Upper lobe of right lung (tissue), 1 donor: ENCODE measurements around the gene SEC14L2. TPM values are rescaled to one million over a fixed set of nuclear protein-coding genes. Genes with fewer than 3 reads are reported as not detected.

Source experiments
- ATAC-seq: fragments of 200-7000 bp; cut with Tn5 transposase; one replicate; pipeline ENCODE4 v1.9.1; 2020; ENCODE audit warnings: mild to moderate bottlenecking, moderate library complexity
- DNase-seq: peaks from one replicate; pipeline ENCODE4 v3.0.0-alpha.2; 2020
- H3K27ac ChIP-seq: fragments of 200-600 bp; one replicate; pipeline ENCODE4 v1.8.0; 2022
- H3K27me3 ChIP-seq: fragments of 200-600 bp; one replicate; pipeline ENCODE4 v1.8.0; 2022; ENCODE audit warnings: mild to moderate bottlenecking
- H3K36me3 ChIP-seq: fragments of 200-600 bp; one replicate; pipeline ENCODE4 v1.8.0; 2022
- H3K4me1 ChIP-seq: fragments of 200-600 bp; one replicate; pipeline ENCODE4 v1.8.0; 2022
- H3K4me3 ChIP-seq: fragments of 200-600 bp; one replicate; pipeline ENCODE4 v1.8.0; 2022; ENCODE audit warnings: mild to moderate bottlenecking
- H3K9me3 ChIP-seq: fragments of 200-600 bp; one replicate; pipeline ENCODE4 v1.8.0; 2022
- intact Hi-C: fragments of 100-400 bp; cut with DNase I; formaldehyde crosslinking; loops from one replicate; pipeline ENCODE4 v1.11.0; 2022
- total RNA-seq: library from RNA; stranded (reverse); fragmentation: NEBNext Ultra II Directional; extraction: Animal tissue kit (Norgen Biotek cat#: 25700); gene quantifications from one replicate; pipeline ENCODE4 v1.2.1, GENCODE V29; 2021
- TF ChIP-seq, protein P1 (sequence below): fragments of 200-600 bp; IDR thresholded peaks from one replicate; pipeline ENCODE4 v1.8.0; 2022; ENCODE audit warnings: antibody characterized with exemption
- donor health status: DM: no; HTN: yes; CAD: no; lungs with severe emphysema.

SEC14L2 gene
- total RNA-seq, 1 donor from 2014 or later = 7.1 TPM

DNA sequence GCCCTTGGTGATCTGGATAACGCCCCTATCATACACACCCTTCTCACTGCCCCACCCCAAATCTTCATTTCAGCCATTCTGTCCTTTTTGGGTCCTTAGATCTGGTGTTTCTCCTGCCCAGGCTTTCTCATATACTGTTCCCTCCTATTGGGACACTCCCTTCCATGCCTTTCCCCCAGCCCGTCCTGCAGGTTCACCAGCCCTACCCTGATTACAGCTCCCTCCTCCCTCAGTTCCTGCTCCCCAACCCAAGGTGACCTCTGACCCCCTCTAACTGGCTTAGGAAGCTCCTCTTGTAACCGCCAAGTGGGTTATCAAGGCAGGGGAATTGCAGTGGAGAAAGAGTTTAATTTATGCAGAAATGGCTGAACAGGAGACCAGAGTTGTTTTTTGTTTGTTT lies 41.7 kb downstream of the SEC14L2 start:
- TF ChIP-seq, protein P1, sequence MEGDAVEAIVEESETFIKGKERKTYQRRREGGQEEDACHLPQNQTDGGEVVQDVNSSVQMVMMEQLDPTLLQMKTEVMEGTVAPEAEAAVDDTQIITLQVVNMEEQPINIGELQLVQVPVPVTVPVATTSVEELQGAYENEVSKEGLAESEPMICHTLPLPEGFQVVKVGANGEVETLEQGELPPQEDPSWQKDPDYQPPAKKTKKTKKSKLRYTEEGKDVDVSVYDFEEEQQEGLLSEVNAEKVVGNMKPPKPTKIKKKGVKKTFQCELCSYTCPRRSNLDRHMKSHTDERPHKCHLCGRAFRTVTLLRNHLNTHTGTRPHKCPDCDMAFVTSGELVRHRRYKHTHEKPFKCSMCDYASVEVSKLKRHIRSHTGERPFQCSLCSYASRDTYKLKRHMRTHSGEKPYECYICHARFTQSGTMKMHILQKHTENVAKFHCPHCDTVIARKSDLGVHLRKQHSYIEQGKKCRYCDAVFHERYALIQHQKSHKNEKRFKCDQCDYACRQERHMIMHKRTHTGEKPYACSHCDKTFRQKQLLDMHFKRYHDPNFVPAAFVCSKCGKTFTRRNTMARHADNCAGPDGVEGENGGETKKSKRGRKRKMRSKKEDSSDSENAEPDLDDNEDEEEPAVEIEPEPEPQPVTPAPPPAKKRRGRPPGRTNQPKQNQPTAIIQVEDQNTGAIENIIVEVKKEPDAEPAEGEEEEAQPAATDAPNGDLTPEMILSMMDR = no peak
- Histone ChIP-seq H3K27me3 (peaks cover 9% of the 10 kb centered on the region), H3K36me3 (no peaks in the 10 kb centered on the region), H3K9me3 (no peaks in the 10 kb centered on the region), H3K4me1 (no peaks in the 10 kb centered on the region), H3K27ac (no peak overlapping the region), H3K4me3 (no peak overlapping the region)
- DNase-seq (no peak), ATAC-seq (no peak)
- intact Hi-C loops = no loop called here

DNA sequence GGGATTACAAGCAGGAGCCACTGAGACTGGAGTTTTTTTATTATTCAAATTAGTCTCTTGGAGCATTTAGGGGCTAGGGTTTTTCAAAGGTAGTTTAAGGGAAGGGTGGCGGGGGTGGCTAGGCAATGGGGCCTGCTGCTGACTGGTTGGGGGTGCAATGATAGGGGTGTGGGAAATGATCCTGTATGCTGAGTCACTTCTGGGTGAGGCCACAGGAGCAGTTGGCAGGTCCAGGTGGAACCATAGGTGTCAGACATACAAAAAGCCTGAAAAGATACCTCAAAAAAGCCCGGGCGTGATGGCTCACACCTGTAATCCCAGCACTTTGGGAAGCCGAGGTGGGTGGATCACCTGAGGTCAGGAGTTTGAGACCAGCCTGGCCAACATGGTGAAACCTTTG lies 42.4 kb downstream of the SEC14L2 start:
- Histone ChIP-seq H3K4me1 (no peaks in the 10 kb centered on the region), H3K4me3 (no peak overlapping the region), H3K27me3 (peaks cover 9% of the 10 kb centered on the region), H3K9me3 (no peaks in the 10 kb centered on the region), H3K27ac (no peak overlapping the region), H3K36me3 (no peaks in the 10 kb centered on the region)
- DNase-seq (no peak), ATAC-seq (no peak)
- TF ChIP-seq, protein P1 = no peak
- intact Hi-C loops = no loop called here

DNA sequence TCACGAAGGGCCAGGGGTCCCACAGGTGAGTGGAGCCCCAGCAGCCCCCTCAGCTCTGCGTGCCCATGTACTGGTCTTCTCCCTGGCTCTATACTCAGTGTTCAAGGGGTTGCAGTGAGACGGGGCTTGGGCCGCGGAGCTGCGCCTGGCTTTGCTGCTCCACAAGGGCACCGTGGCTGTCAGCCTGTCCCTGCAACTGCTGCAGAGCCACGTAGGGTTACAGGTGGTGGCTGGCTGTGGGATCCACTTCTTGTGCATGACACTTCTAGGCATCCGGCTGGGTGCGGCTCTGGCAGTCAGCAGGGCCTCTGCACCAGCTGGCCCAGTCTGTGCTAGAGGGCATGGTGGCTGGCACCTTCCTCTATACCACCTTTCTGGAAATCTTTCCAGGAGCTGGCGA lies 43.0 kb downstream of the SEC14L2 start:
- no peak overlapping the region for H3K4me3 ChIP-seq
- DNase-seq = no peak

DNA sequence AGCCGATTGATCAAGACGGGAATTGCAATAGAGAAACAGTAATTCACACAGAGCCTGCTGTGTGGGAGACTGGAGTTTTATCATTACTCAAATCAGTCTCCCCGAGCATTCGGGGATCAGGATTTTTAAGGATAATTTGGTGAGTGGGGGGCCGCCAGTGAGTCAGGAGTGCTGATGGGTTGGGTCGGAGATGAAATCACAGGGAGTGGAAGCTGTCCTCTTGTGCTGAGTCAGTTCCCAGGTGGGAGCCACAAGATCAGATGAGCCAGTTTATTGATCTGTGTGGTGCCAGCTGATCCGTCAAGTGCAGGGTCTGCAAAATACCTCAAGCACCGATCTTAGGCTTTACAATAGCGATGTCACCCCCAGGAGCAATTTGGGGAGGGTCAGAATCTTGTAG lies 44.3 kb downstream of the SEC14L2 start:
- H3K9me3 ChIP-seq = no peaks in the 10 kb centered on the region
- no peak overlapping the region for H3K4me3 ChIP-seq
- intact Hi-C loops = no loop called here
- no peaks in the 10 kb centered on the region for H3K4me1 ChIP-seq
- ATAC-seq (no peak), DNase-seq (no peak)
- TF ChIP-seq, protein P1 = no peak
- H3K27me3 ChIP-seq = peaks cover 15% of the 10 kb centered on the region
- no peaks in the 10 kb centered on the region for H3K36me3 ChIP-seq
- no peak overlapping the region for H3K27ac ChIP-seq

More for the DNA sequence above, 43.0 kb downstream of the SEC14L2 start:
- no peak overlapping the region for H3K27ac ChIP-seq
- no peak for ATAC-seq
- H3K4me1 ChIP-seq = no peaks in the 10 kb centered on the region
- H3K36me3 ChIP-seq = no peaks in the 10 kb centered on the region
- intact Hi-C loops = no loop called here
- peaks cover 9% of the 10 kb centered on the region for H3K27me3 ChIP-seq
- TF ChIP-seq, protein P1 = no peak
- H3K9me3 ChIP-seq = no peaks in the 10 kb centered on the region

DNA sequence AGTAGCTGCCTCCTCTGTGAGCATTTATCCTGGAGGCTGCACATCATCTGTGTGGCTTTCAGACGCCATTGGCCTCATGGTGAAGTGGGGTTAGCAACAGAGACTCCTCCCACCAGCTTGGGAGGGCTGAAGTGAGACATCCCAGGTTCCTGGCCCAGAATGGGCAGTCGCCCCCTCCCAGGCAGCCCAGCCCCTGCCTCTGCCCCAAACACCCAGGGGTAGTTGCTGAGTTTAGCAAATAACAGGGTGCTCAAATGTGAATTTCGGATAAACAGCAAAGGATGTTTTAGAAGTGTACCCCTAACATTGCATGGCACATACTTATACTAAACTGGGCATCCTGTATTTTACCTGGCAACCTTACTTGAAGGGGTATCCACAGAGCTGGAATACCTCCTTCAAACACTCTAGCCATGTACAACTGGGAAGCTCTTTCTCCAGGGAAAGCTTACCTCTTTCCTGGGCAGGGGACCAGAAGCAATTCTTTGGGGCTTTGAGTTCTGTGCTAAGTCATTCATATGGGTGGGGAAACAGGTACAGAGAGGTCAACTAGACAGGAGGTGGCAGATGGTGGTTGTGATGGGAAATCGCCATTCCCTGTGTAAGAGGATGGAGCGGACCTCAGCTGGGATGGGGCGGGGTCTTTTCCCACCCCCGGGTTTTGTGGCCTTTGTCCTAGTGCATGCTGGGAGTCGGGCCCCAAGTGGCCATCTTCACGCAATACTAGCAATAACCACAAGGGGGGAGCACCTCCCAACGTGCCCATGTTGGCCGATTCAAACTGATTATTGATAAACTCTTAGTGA lies 48.0 kb downstream of the SEC14L2 start:
- intact Hi-C loops = no loop called here
- H3K27me3 ChIP-seq = peaks cover 9% of the 10 kb centered on the region
- TF ChIP-seq, protein P1 = peak; percentile 73
- H3K36me3 ChIP-seq = no peaks in the 10 kb centered on the region
- ATAC-seq (peak; percentile 90), DNase-seq (no peak)
- H3K4me1 ChIP-seq = no peaks in the 10 kb centered on the region
- no peak overlapping the region for H3K27ac ChIP-seq
- H3K4me3 ChIP-seq = no peak overlapping the region
- no peaks in the 10 kb centered on the region for H3K9me3 ChIP-seq
